22Rv1 (cell line): ENCODE data around the gene MAN1A1.

Experiments used
- CTCF ChIP-seq: fragments of 450-650 bp; IDR thresholded peaks from 2 replicates; pipeline ENCODE4 v1.5.1; 2017; ENCODE audit warnings: mild to moderate bottlenecking
- ZFX ChIP-seq: fragments of 450-650 bp; IDR thresholded peaks from 2 replicates; pipeline ENCODE4 v1.6.1; 2017; ENCODE audit warnings: antibody characterized with exemption, borderline replicate concordance

DNA sequence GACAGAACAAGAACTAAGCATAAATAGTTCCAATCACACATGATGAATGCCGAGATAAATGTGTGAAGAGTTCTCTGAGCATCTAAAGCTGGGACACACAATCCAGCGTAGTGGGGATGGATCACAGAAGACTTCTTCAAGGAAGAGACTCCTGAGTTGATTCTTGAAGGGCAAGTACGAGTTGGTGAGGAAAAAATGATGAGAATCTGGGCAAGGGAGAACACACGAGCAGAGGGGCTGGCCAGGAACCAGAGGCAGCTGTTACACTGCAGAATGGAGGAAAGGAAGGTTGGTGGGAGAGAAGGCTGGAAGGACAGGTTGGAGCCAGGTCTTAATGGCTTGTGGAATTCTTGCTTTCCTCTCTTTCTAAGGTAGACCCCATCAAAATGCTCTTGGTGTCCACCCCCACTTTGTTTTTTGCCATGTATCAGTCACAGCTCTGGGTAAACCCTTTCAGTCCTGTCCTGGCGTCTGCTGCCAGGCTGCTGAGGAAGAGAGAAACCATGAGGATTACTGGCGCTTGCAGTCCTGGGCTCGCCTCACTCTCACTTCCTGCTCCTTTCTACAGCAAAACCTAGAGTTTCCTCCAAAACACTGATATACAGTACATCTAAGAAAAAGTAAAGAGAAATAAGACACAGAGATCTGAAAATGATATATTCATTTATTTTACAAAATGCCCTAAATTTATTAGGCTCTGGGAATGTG lies 143.5 kb downstream of the MAN1A1 start:
- no peak for TF ChIP-seq CTCF
- no peak for TF ChIP-seq ZFX
